HT-29 (cell line): Measurements from ENCODE around the gene SLC6A1. TPM values are rescaled to one million over a fixed set of nuclear protein-coding genes. Genes with fewer than 3 reads are reported as not detected.

Source experiments
- DNase-seq: peaks from one replicate; pipeline ENCODE4 v3.0.0-alpha.2; 2015; ENCODE audit warnings: low spot score
- total RNA-seq: library from RNA; depleted of rRNA; stranded (reverse); fragments of >200 nt; shearing (Covaris generic); gene quantifications from 2 replicates; pipeline ENCODE4 v1.2.3, GENCODE V29; 2014; rRNA removed

Gene SLC6A1
- total RNA-seq, result not detected in 2 replicates

DNA sequence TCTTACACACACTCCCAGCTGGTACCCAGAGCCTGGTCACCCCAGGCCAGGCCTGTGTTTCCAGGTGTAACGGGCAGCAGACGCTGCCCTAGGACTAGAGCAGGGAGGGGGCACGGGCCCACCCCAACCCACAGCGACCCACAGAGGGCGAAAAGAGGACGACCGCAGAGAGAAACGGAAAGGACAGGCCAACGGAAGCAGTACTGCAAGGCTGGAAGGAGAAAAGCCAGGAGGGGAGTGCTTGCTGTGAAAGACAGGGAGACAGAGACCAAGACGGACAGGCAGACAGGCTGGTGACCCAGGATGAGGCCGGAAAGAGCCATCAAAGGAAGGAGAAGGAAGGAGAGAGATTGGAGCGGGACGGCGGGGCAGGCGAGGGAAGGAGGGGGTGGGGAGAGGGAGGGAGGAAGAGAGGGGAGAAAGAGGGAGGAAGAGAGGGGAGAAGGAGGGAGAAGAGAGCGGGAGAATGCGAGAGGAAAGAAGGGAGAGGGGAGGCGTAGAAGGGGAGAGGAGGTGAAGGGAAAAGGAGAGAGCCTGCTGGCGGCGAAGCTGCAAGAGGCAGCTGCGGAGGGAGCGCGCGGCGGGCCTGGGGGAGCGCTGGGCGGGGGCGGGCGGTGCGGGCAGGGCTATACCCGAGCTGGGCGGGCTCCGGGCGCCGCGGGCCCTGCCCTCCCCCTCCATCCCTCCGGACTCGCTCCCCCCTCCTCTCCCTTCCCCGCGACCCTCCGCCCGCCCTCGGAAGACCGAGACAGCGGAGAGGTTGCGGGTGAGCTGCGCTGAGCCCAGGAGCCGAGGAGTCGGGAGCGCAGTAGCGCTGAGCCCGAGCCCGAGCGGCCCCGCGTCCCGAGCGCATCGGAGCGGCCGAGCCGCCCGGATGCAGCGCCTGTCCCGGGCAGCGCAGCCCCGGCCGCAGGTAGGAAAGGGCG, at the start of gene SLC6A1:
Gene SLC6A1, plus strand, starts transcription at position 732 of the 926 bp plus-strand sequence. CDS start 24,464 bp downstream, outside the sequence.
- no peak for DNase-seq

DNA sequence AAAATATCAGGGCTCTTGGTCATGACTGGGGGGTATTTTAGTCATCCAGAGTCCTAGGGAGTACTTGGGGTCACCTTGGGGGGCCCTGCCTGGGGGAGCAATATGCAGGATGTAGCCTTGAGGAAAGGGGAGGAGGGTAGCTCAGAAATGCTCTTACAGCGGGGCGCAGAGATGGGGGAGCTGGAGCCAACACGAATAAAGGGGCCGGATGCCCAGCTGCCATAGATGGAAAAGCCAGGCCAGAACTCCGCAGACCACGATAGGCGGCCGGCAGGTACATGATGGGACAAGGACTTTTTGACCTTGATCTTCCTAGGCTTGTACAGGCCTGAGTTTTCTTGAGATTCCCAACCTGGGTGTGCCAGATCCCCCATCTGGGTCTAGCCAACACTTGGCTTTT, 47.7 kb upstream of the SLC6A1 start:
- no peak for DNase-seq

DNA sequence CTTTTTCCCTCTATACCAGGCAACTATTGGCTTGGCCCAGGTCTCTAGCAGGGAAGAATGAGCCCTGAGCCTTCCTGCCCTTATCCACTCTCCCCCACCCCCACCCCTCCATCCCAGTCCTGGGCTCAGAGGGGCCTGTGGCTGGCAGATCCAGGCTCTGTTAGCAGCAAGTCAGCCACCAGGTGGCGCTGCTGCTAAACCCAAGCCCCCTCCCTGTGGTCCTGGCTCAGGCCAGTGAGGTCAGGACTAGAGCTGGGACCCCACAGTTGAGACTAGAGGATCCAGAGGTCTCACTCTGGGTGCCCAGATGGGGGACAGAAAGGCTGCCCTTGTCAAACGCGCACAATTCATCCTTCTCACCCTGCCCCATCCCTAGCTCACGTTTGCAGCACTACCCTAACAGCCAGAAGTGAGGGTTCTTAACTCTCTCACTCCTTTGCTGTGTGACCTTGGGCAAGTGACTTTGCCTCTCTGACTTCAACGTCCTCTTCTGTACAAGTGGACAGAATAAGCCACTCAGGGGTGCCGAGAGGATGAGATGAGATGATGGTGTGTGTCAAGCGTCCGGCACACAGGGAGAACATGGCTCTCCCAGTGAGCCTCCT, 46.8 kb upstream of the SLC6A1 start:
- peak; percentile 43 for DNase-seq

- no peak for DNase-seq
Measured at GRCh38 chr3:10946526-10946925, 46.0 kb upstream of the SLC6A1 start.

GRCh38 chr3:10948326-10948725, 44.2 kb upstream of the SLC6A1 start:
- DNase-seq, result no peak

DNA sequence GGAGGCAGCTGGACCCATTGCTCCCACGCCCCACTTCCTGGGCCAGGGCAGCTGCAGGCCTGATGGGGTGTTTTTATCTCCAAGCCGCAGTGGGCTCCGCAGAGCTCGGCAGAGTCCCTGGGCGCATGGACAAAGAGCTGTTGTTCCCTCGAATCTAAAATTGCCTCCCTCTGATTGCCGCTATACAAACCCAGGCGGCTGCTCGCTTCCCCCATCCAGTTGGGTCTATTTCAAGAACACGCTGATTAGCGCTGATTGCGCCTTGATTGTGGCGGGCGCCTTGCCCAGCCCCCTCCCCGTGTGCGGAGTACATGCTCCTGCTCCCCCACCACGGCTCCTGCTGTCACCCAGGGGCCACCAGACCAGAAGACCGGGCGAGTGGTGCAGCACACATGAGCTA, 43.4 kb upstream of the SLC6A1 start:
- no peak for DNase-seq

GRCh38 chr3:10950476-10951294, 41.9 kb upstream of the SLC6A1 start:
- peak; percentile 38 for DNase-seq

DNA sequence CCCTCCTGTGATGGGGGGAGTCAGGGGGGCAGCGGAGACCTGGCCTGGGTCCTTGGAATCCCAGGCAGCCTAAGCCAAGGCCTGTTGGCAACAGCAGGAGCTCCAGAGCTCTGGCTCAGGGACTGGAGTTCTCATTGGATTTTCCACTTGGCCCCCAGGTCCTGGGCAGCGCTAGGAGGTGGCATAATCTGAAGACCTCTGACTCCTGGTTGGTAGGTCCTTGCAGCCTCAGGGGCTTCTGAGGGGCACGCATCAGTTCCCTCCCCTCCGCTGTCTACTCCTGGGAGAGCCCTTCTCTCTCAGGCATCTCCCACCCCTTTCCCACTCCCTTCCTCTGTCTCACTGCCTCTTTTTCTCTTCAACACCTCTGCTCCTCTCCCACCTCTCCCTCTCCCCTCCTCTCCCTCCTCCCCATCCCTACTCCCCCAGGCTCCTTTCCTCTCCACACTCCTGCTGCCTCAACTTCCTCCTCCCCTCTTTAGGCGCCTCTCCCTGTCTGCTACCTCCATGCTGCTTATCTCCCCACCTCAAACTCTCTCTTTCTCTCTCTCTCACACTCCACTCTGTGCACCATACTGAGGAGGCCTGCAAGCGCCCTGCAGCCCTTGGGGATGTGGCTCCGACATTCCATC, 41.1 kb upstream of the SLC6A1 start:
- DNase-seq, result no peak

DNA sequence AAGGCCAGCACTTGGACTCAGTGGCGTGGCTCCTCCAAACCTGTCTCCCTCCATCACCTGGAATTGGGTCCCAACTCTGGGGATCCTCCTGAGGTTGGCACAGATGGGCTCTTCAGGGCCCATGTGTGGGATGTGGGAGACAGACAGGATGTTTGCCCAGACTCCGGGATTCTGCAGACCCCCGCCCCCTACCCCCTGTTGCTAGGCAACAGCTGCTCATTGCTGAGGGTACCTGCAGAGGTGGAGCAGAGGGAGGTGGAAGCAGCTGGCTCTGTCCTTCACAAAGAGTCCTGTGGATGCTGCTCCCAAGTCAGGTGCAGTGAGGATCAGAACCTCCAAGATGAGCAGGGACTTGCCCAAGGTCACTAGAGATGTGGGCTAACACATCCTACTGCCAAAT, 40.0 kb upstream of the SLC6A1 start:
- no peak for DNase-seq

- no peak for DNase-seq
Measured at GRCh38 chr3:10954740-10955139, 37.8 kb upstream of the SLC6A1 start.

DNA sequence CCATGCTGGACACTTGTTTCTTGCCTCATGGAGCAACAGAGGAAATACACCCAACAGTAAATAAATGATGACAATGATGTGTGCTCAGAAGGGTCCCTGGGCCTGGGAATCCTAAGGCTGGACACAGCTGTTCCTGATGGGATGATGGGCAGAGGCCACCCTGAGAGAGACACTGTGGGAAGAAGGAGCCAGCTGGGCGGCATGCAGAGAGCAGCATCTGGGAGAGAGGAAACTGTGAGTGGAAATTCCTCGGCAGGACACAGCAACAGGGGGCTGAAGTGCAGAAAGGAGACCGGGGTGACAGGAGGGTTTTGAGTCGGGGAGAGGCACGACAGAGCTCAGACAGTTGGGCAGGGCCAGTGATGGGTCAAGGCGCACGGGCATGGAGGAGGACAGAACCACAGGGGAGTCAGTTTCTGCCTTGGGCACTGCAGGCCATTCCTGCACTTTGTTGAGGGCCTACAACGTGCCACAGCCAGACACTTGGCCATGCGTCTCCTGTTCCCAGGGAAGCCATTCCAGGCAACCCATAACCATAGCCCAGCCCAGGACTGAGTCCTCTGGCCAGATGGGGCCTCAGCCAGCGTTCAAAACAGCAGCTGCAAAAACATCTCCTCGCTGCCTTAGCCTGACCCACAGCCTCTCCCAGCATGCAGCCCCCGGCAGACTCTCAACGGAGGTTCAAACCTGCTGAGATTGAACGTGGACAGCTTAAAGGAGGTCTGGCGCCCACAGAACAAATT, 36.7 kb upstream of the SLC6A1 start:
- no peak for DNase-seq

GRCh38 chr3:10956531-10956930, 36.0 kb upstream of the SLC6A1 start:
- no peak for DNase-seq

- DNase-seq, result no peak
Measured at GRCh38 chr3:10956986-10957385, 35.6 kb upstream of the SLC6A1 start.

DNA sequence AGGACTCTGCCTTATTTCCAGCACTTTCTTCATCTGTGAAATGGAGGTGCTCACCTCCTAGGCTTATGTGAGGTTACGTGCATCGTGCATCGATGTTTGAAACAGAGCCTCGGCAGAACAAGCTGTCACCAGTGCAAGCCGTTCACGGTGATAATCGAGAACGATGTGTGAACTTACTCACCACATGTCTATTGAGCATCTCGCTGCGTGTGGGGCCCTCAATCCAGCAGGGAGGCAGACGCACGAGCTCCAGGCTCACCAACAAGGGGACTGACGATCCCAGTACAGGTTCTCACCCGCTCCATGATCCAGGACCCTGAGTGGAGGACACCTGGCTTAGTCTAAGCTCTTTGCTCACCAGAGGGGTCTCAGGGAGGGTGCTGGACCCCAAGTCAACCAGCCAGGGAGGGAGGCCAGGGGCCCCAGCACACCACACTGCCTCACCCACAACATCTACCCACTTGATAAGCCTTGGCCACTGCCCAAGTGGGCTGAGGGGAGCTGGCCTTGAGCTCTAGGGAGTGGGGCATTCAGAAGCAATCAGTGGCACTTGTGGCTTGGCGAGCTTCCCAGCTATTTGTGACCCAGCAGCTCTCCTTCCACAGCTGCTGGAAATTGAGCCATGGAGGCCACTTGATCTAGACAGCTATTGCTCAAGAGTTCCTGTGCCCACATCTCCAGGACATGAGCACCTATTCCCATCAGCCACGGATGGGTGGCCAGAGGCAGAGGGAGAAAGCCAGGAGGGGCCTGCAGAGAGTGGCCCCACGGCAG, 34.4 kb upstream of the SLC6A1 start:
- DNase-seq, result no peak

- no peak for DNase-seq
Measured at GRCh38 chr3:10960255-10960654, 32.3 kb upstream of the SLC6A1 start.

GRCh38 chr3:10961921-10962320, 30.6 kb upstream of the SLC6A1 start:
- no peak for DNase-seq

DNA sequence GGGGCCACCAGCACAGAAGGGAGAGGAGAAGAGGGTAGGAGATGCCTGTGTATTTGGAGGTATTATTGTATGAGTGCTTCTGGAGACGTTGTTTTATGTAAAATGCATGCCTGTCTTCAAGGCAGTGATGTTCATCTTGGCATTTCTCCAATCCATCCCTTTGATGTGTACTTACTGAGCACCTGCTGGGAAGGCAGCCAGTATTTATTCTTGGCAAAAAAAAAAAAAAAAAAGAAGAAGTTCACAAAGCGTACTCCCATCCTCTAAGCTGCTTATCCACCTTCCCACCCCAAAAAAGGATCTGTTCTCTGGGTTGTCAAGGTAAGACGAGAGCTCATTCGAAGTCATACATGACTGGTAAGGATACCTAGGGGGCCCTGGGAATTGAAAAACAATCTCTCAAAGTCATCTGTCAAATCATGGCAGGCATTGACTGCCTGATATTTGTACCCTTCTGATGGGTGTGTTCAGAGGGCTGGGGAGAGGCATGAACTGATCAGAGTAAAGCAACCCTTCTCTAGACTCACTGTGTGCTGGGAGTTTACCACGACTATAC, 30.0 kb upstream of the SLC6A1 start:
- DNase-seq, result no peak

DNA sequence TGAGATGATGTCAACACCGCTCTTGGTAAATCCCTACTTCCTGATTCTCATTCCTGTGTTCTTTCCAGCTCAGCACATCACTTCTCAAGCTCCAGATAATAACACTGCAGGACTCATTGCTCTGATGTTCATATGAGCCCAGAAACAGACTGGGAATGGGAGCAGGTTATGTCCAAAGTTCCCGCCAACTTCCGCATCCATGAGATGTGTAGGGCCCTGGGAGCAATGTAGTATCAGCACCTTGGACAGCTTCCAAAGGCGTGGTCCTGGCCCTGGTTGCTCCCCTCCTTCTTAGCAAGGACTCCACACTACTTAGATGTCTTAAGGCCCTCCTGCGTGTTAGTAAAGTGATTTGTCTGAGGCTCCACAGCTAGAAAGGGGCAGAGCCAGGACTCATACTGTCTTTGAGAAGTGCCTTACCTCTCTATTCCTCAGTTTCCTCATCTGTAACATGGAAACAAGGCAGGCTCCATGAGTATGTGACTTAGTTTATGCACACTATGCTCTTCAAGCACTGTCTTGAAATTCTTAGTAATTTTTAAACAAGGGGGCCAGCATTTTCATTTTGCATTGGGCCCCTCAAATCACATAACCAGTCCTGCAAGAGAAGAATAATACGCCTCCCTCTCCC, 27.9 kb upstream of the SLC6A1 start:
- peak; percentile 4 for DNase-seq

DNA sequence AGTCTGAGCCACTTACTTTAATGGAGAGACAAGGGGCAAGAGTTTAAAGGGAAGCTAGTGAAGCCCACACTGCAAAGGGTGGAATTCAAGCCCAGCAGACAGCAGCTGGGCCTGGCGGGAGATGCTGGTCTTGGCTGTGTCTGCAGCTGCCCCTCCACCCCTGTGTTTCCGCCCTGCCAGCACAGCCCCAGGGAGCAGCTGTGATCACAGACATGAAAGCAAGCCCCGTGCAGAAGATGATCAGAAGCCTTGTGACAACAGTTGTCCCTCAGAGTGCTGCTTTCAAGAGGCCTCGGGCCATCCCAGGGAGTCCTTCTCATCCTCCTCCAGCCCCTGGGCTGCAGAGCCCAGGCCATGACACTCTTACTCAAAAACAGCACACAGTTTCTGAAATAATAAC, 24.1 kb upstream of the SLC6A1 start:
- DNase-seq, result no peak
